ENCODE results near the gene APC2.

Gene APC2

GRCh38 chr19:1482361-1483130 is 32.6 kb downstream of the APC2 start:
- no peak for DNase-seq

GRCh38 chr19:1483131-1483978 is 33.4 kb downstream of the APC2 start:
- no peak for DNase-seq

- DNase-seq, result no peak
Observed at GRCh38 chr19:1483979-1484428, 34.1 kb downstream of the APC2 start.

- no peak for DNase-seq
Observed at GRCh38 chr19:1486720-1487575, 37.0 kb downstream of the APC2 start.

- DNase-seq, result no peak
Observed at GRCh38 chr19:1487576-1488281, 37.8 kb downstream of the APC2 start.

GRCh38 chr19:1488282-1488601 is 38.3 kb downstream of the APC2 start:
- DNase-seq, result no peak

GRCh38 chr19:1489463-1490310 is 39.8 kb downstream of the APC2 start:
- DNase-seq, result no peak

GRCh38 chr19:1490311-1491113 is 40.6 kb downstream of the APC2 start, which contains the start of gene PCSK4:
TSS of gene PCSK4 (minus strand) at chr19:1490350. CDS start at chr19:1490346, 4 bp downstream.
- peak; percentile 98 for DNase-seq

GRCh38 chr19:1491114-1491848 is 41.4 kb downstream of the APC2 start, which contains the start of gene REEP6:
TSS of gene REEP6 (plus strand) at chr19:1491181. CDS start at chr19:1491270, 89 bp downstream.
- no peak for DNase-seq

GRCh38 chr19:1491849-1492170 is 41.9 kb downstream of the APC2 start:
- DNase-seq, result no peak

GRCh38 chr19:1492474-1493006 is 42.6 kb downstream of the APC2 start:
- DNase-seq, result no peak

GRCh38 chr19:1494115-1494815 is 44.3 kb downstream of the APC2 start:
- DNase-seq, result no peak

GRCh38 chr19:1495051-1495798 is 45.3 kb downstream of the APC2 start:
- DNase-seq, result no peak

- no peak for DNase-seq
Observed at GRCh38 chr19:1495799-1496713, 46.1 kb downstream of the APC2 start.

- no peak for DNase-seq
Observed at GRCh38 chr19:1496714-1497577, 47.0 kb downstream of the APC2 start.
